HepG2 (cell line): ENCODE data around the gene BEST2. TPM values are rescaled to one million over a fixed set of nuclear protein-coding genes. Genes with fewer than 3 reads are reported as not detected.

Experiments
- CENPX ChIP-seq: sonication (generic); formaldehyde crosslinking; IDR thresholded peaks from 2 replicates; pipeline ENCODE4 v1.9.0; 2021; ENCODE audit warnings: mild to moderate bottlenecking, missing genetic modification reagents, moderate library complexity
- E2F2 ChIP-seq: sonication (generic); formaldehyde crosslinking; IDR thresholded peaks from 2 replicates; pipeline ENCODE4 v1.4.0; 2020; ENCODE audit warnings: missing genetic modification reagents, borderline replicate concordance
- FIP1L1 ChIP-seq: fragments of 200-400 bp; formaldehyde crosslinking; IDR thresholded peaks from 2 replicates; pipeline ENCODE4 v1.6.1; 2018; ENCODE audit warnings: low read depth, mild to moderate bottlenecking, low read length, moderate library complexity, borderline replicate concordance; ENCODE audit not compliant: insufficient read depth
- FOXP1 ChIP-seq, 2 experiments: fragments of 450-650 bp in 1 of 2; IDR thresholded peaks; 2 replicates each; pipeline ENCODE4 v1.6.1; 2017 to 2018; ENCODE audit warnings: antibody characterized with exemption in 1 of 2
- HMGA1 ChIP-seq: sonication (generic); formaldehyde crosslinking; conservative IDR thresholded peaks from 2 replicates; pipeline ENCODE4 v1.4.0; 2020; ENCODE audit warnings: missing genetic modification reagents
- HNF4A ChIP-seq: sonication (generic); formaldehyde crosslinking; IDR thresholded peaks from 2 replicates; pipeline ENCODE4 v1.4.0; 2020; ENCODE audit warnings: missing genetic modification reagents
- KLF15 ChIP-seq: sonication (generic); formaldehyde crosslinking; IDR thresholded peaks from 2 replicates; pipeline ENCODE4 v1.8.1; 2023; ENCODE audit warnings: borderline replicate concordance, mild to moderate bottlenecking, inconsistent platforms, missing genetic modification reagents, mixed read lengths
- MIXL1 ChIP-seq: IDR thresholded peaks from 2 replicates; pipeline ENCODE4 v1.6.1; 2016
- NR2F2 ChIP-seq: IDR thresholded peaks from 2 replicates; pipeline ENCODE4 v1.6.1; 2012; ENCODE audit warnings: low read depth, inconsistent platforms, borderline replicate concordance
- PHF20 ChIP-seq: sonication (generic); formaldehyde crosslinking; IDR thresholded peaks from 2 replicates; pipeline ENCODE4 v1.5.0; 2020; ENCODE audit warnings: mild to moderate bottlenecking, missing genetic modification reagents
- SP4 ChIP-seq: sonication (generic); formaldehyde crosslinking; IDR thresholded peaks from 2 replicates; pipeline ENCODE4 v1.8.1; 2023; ENCODE audit warnings: mild to moderate bottlenecking, missing genetic modification reagents
- SRF ChIP-seq: IDR thresholded peaks from 2 replicates; pipeline ENCODE4 v1.6.1; 2011; ENCODE audit warnings: mild to moderate bottlenecking, low read depth, low read length, moderate library complexity
- SRSF4 ChIP-seq: fragments of 200-400 bp; formaldehyde crosslinking; IDR thresholded peaks from one replicate; pipeline ENCODE4 v1.6.1; 2018; ENCODE audit warnings: mild to moderate bottlenecking, low read depth, low read length, moderate library complexity; ENCODE audit not compliant: poor library complexity, severe bottlenecking
- TBX3 ChIP-seq: fragments of 450-650 bp; IDR thresholded peaks from 2 replicates; pipeline ENCODE4 v1.6.1; 2017; ENCODE audit warnings: antibody characterized with exemption, mild to moderate bottlenecking, inconsistent platforms, borderline replicate concordance
- TCF7L2 ChIP-seq: IDR thresholded peaks from 2 replicates; pipeline ENCODE4 v1.6.1; 2011; ENCODE audit warnings: mild to moderate bottlenecking, low read depth, low read length, moderate library complexity
- ZBTB1 ChIP-seq: sonication (generic); formaldehyde crosslinking; IDR thresholded peaks from 2 replicates; pipeline ENCODE4 v1.4.0; 2020; ENCODE audit warnings: missing genetic modification reagents, borderline replicate concordance
- ZFP1 ChIP-seq: IDR thresholded peaks from 2 replicates; pipeline ENCODE4 v1.6.1; 2016
- ZMYM2 ChIP-seq: sonication (generic); formaldehyde crosslinking; IDR thresholded peaks from 2 replicates; pipeline ENCODE4 v1.8.0; 2022; ENCODE audit warnings: mild to moderate bottlenecking, missing genetic modification reagents
- ZNF280B ChIP-seq: sonication (generic); formaldehyde crosslinking; IDR thresholded peaks from 2 replicates; pipeline ENCODE4 v1.5.0; 2020; ENCODE audit warnings: missing genetic modification reagents, mild to moderate bottlenecking, borderline replicate concordance
- ZNF317 ChIP-seq: sonication (generic); formaldehyde crosslinking; IDR thresholded peaks from 2 replicates; pipeline ENCODE4 v1.5.0; 2020; ENCODE audit warnings: mild to moderate bottlenecking, missing genetic modification reagents
- ZNF512B ChIP-seq: sonication (generic); formaldehyde crosslinking; IDR thresholded peaks from 2 replicates; pipeline ENCODE4 v1.5.1; 2020; ENCODE audit warnings: missing genetic modification reagents, mild to moderate bottlenecking, borderline replicate concordance
- ZNF569 ChIP-seq: sonication (generic); formaldehyde crosslinking; IDR thresholded peaks from 2 replicates; pipeline ENCODE4 v1.5.0; 2020; ENCODE audit warnings: mild to moderate bottlenecking, missing genetic modification reagents, moderate library complexity, borderline replicate concordance
- ZNF670 ChIP-seq: sonication (generic); formaldehyde crosslinking; IDR thresholded peaks from 2 replicates; pipeline ENCODE4 v1.8.0; 2022; ENCODE audit warnings: mild to moderate bottlenecking, missing genetic modification reagents, borderline replicate concordance
- ZNF747 ChIP-seq: sonication (generic); formaldehyde crosslinking; IDR thresholded peaks from 2 replicates; pipeline ENCODE4 v1.8.1; 2023; ENCODE audit warnings: missing genetic modification reagents, mild to moderate bottlenecking, borderline replicate concordance
- ZNF839 ChIP-seq: sonication (generic); formaldehyde crosslinking; IDR thresholded peaks from 2 replicates; pipeline ENCODE4 v1.4.0; 2020; ENCODE audit warnings: missing genetic modification reagents, mild to moderate bottlenecking, borderline replicate concordance
- ZNF878 ChIP-seq: sonication (generic); formaldehyde crosslinking; IDR thresholded peaks from 2 replicates; pipeline ENCODE4 v1.8.1; 2023; ENCODE audit warnings: mild to moderate bottlenecking, missing genetic modification reagents, moderate library complexity
- polyA plus RNA-seq, 8 experiments: library from polyadenylated mRNA; depleted of rRNA in 3 of 8; stranded (reverse) in 7 of 8; unstranded in 1 of 8; fragments of >200 nt; fragmentation: Illumina TruSeq in 4 of 8; extraction: Trizol in 4 of 8; gene quantifications; 2 replicates each; pipeline versions ENCODE4 v1.2.1 to v1.2.3, GENCODE V29; 2011 to 2016; ENCODE audit warnings: low read depth in 4 of 8, missing spikeins in 1 of 8, mixed read lengths in 1 of 8; ENCODE audit not compliant: insufficient read depth in 1 of 8
- total RNA-seq, 5 experiments: library from RNA; depleted of rRNA; stranded (reverse); fragments of >200 nt; fragmentation: Illumina TruSeq; extraction: Trizol; gene quantifications; 2 replicates each; pipeline ENCODE4 v1.2.3, GENCODE V29; 2016; ENCODE audit warnings: low read depth in 1 of 5

The BEST2 gene
- total and polyA plus RNA-seq, 2 of the 13 experiments (the other 11 are each of a cell fraction or from before 2014, with no cell fraction given), result not detected

- TF ChIP-seq ZBTB1, result no peak
- TF ChIP-seq TCF7L2, result no peak
- no peak for TF ChIP-seq ZFP1 (CRISPR knock-in tag)
- TF ChIP-seq HMGA1, result no peak
- no peak for TF ChIP-seq FIP1L1
- TF ChIP-seq ZNF839 (CRISPR knock-in tag), result no peak
- TF ChIP-seq SRF, result no peak
- no peak for TF ChIP-seq HNF4A (CRISPR knock-in tag)
- no peak for TF ChIP-seq FOXP1 (IDR thresholded peaks at IDR 0.05)
- TF ChIP-seq FOXP1 (CRISPR knock-in tag; IDR thresholded peaks at IDR 0.05), result no peak
- TF ChIP-seq ZMYM2 (CRISPR knock-in tag), result no peak
- no peak for TF ChIP-seq ZNF670 (CRISPR knock-in tag)
- TF ChIP-seq ZNF878 (CRISPR knock-in tag), result no peak
- TF ChIP-seq ZNF280B (CRISPR knock-in tag), result no peak
- TF ChIP-seq ZNF317 (CRISPR knock-in tag), result no peak
- TF ChIP-seq NR2F2, result no peak
- no peak for TF ChIP-seq MIXL1 (CRISPR knock-in tag)
- TF ChIP-seq ZNF747 (CRISPR knock-in tag), result no peak
- TF ChIP-seq SP4, result 0 out of 2 replicates have a peak, but pooled peaks have one; percentile 22
- TF ChIP-seq TBX3, result no peak
- TF ChIP-seq E2F2 (CRISPR knock-in tag), result no peak
- TF ChIP-seq CENPX, result no peak
- TF ChIP-seq ZNF569 (CRISPR knock-in tag), result no peak
- TF ChIP-seq SRSF4, result no peak
- TF ChIP-seq PHF20 (CRISPR knock-in tag), result no peak
- no peak for TF ChIP-seq KLF15 (CRISPR knock-in tag)
- no peak for TF ChIP-seq ZNF512B (CRISPR knock-in tag)
These were observed 6.1 kb downstream of the BEST2 start (continued) for GRCh38 chr19:12757544-12758274.
